ENCODE measurements around the gene KCNQ5. TPM values are rescaled to one million over a fixed set of nuclear protein-coding genes. Genes with fewer than 3 reads are reported as not detected.

The KCNQ5 gene
- total RNA-seq, 4 donors from 2014 or later = 0.14 to 1.2 (median 0.48) TPM; not detected in 1

DNA sequence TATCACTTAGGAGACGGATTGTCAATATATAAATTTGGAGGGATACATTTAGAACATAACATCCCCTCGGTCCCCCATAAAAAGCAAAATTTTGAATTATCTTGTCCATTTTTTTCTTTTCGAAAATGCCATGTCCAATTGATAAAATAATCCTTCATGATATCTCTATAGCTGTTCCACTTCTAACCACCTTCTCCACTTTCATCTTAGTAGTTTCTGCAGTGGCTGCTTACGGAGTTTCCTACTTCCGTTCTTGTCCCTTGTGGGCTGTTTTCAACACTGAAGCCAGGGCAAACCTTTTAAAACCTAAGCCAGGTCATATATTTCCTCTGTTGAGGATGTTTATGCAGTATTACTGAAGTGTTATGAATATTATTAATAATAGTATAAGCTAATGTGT lies 37.9 kb downstream of the KCNQ5 start:
- no peaks in the 10 kb centered on the region for H3K9me3 ChIP-seq
- no peaks in the 10 kb centered on the region for H3K27me3 ChIP-seq
- no peak overlapping the region for H3K27ac ChIP-seq
- intact Hi-C loops (cut with DNase I; ENCODE audit: low total_unique reads) (no loop called here), in situ Hi-C loops (cut with MboI; ENCODE audit: low pct_ligation_motif_present in 1 of 4, low pct_unique_long_range_greater_than_20kb in 1 of 4, low sequenced_read_pairs in 3 of 4) (no loop called here)
- 86 to 92% methylated on average over 5 of the region's 5 CpGs for WGBS, 2 donors (ENCODE audit: low coverage in 1 of 2)
- H3K36me3 ChIP-seq = no peaks in the 10 kb centered on the region
- H3K4me1 ChIP-seq = no peaks in the 10 kb centered on the region
- TF ChIP-seq POLR2AphosphoS5 (IDR thresholded peaks at IDR 0.05) (no peak), POLR2A (IDR thresholded peaks at IDR 0.05) (no peak), EP300 (IDR thresholded peaks at IDR 0.05; ENCODE audit: low read depth) (no peak)
- TF ChIP-seq, protein P1, sequence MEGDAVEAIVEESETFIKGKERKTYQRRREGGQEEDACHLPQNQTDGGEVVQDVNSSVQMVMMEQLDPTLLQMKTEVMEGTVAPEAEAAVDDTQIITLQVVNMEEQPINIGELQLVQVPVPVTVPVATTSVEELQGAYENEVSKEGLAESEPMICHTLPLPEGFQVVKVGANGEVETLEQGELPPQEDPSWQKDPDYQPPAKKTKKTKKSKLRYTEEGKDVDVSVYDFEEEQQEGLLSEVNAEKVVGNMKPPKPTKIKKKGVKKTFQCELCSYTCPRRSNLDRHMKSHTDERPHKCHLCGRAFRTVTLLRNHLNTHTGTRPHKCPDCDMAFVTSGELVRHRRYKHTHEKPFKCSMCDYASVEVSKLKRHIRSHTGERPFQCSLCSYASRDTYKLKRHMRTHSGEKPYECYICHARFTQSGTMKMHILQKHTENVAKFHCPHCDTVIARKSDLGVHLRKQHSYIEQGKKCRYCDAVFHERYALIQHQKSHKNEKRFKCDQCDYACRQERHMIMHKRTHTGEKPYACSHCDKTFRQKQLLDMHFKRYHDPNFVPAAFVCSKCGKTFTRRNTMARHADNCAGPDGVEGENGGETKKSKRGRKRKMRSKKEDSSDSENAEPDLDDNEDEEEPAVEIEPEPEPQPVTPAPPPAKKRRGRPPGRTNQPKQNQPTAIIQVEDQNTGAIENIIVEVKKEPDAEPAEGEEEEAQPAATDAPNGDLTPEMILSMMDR (IDR thresholded peaks at IDR 0.05) = no peak
- no peak for DNase-seq
- H3K4me3 ChIP-seq = no peak overlapping the region

DNA sequence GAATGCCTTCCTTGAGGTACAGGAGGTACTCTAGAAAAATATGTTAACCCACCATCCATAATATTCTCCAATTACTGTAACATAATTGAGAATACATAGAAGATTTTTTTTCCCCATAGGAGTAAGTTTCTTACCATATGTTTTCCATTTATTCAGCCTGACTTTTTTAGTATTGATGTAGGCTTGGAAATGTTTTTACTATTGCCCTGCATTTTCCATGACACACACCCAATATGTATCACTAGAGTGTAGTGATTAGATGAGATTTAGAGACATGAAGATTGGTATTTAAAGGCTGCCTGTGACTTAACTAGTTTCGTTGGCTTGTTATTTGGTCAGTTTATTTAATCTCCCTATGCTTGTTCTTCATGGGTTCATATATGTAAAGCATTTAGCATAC lies 39.5 kb downstream of the KCNQ5 start:
- Histone ChIP-seq H3K4me3 (no peak overlapping the region), H3K9me3 (no peaks in the 10 kb centered on the region), H3K4me1 (no peaks in the 10 kb centered on the region), H3K27ac (no peak overlapping the region), H3K36me3 (no peaks in the 10 kb centered on the region), H3K27me3 (no peaks in the 10 kb centered on the region)
- DNase-seq = no peak
- TF ChIP-seq POLR2AphosphoS5 (IDR thresholded peaks at IDR 0.05) (no peak), POLR2A (IDR thresholded peaks at IDR 0.05) (no peak), EP300 (IDR thresholded peaks at IDR 0.05; ENCODE audit: low read depth) (no peak)
- TF ChIP-seq, protein P1 (IDR thresholded peaks at IDR 0.05) = no peak
- intact Hi-C loops (cut with DNase I; ENCODE audit: low total_unique reads) = no loop called here
- in situ Hi-C loops (cut with MboI; ENCODE audit: low pct_ligation_motif_present in 1 of 4, low pct_unique_long_range_greater_than_20kb in 1 of 4, low sequenced_read_pairs in 3 of 4) = no loop called here
- 61 to 78% methylated on average over 1 of the region's 1 CpG for WGBS, 2 donors (ENCODE audit: low coverage in 1 of 2)

DNA sequence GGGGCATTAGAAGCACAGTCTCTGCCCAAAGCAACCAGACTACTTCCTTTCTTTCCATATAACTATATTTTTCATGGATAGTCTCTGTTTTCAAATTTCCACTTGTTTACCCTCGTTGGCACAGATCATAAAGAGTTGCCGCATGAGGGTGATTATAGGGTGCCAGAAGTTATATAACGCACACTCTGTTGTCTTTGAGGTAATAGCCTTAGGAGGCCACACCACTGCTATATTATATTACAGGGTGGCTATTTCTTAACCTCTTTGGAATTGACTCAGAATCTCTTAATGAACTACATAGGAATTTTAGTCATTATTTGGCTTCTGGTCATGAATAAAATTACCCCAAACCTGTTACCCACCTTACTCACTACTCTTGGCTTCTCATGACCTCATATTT lies 43.7 kb downstream of the KCNQ5 start:
- Histone ChIP-seq H3K36me3 (no peaks in the 10 kb centered on the region), H3K4me3 (no peak overlapping the region), H3K9me3 (no peaks in the 10 kb centered on the region), H3K27me3 (no peaks in the 10 kb centered on the region), H3K4me1 (no peaks in the 10 kb centered on the region), H3K27ac (no peak overlapping the region)
- no peak for DNase-seq
- in situ Hi-C loops (cut with MboI; ENCODE audit: low pct_ligation_motif_present in 1 of 4, low pct_unique_long_range_greater_than_20kb in 1 of 4, low sequenced_read_pairs in 3 of 4) = no loop called here
- intact Hi-C loops (cut with DNase I; ENCODE audit: low total_unique reads) = no loop called here
- WGBS, 2 donors (ENCODE audit: low coverage in 1 of 2) = 52 to 73% methylated on average over 2 to 3 of the region's 3 CpGs
- TF ChIP-seq, protein P1 (IDR thresholded peaks at IDR 0.05) = no peak
- TF ChIP-seq POLR2AphosphoS5 (IDR thresholded peaks at IDR 0.05) (no peak), EP300 (IDR thresholded peaks at IDR 0.05; ENCODE audit: low read depth) (no peak), POLR2A (IDR thresholded peaks at IDR 0.05) (no peak)

DNA sequence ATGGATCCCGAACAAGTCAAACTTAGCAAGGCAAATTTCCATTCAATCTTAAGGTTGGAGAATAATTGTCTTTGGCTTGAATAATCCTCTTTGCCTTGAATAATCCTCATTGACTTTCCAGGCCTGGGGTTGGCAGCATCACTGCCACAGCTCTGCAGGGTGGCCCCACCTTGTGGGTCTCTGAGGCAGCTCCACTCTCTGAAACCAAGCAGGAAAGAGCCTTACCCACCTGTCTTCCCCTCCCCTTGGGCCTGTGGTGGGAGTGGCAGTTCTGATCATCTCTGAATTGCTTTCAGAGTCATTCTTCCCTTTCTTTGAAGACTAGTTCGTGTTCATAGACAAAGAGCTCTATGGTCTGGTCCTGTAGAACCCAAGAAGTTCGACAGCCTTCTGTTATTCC lies 47.5 kb downstream of the KCNQ5 start:
- Histone ChIP-seq H3K27me3 (no peaks in the 10 kb centered on the region), H3K9me3 (no peaks in the 10 kb centered on the region), H3K4me1 (no peaks in the 10 kb centered on the region), H3K27ac (no peak overlapping the region), H3K4me3 (no peak overlapping the region), H3K36me3 (no peaks in the 10 kb centered on the region)
- in situ Hi-C loops (cut with MboI; ENCODE audit: low pct_ligation_motif_present in 1 of 4, low pct_unique_long_range_greater_than_20kb in 1 of 4, low sequenced_read_pairs in 3 of 4) (no loop called here), intact Hi-C loops (cut with DNase I; ENCODE audit: low total_unique reads) (no loop called here)
- TF ChIP-seq, protein P1 (IDR thresholded peaks at IDR 0.05) = no peak
- TF ChIP-seq EP300 (IDR thresholded peaks at IDR 0.05; ENCODE audit: low read depth) (no peak), POLR2AphosphoS5 (IDR thresholded peaks at IDR 0.05) (no peak), POLR2A (IDR thresholded peaks at IDR 0.05) (no peak)
- WGBS, 2 donors (ENCODE audit: low coverage in 1 of 2) = 75 to 100% methylated on average over 2 to 3 of the region's 3 CpGs
- no peak for DNase-seq

Data from transverse colon (tissue), 4 donors.